ENCODE measurements around the gene LRRC3C. TPM values are rescaled to one million over a fixed set of nuclear protein-coding genes. Genes with fewer than 3 reads are reported as not detected.

Gene LRRC3C
- not detected in 2 replicates for total RNA-seq

DNA sequence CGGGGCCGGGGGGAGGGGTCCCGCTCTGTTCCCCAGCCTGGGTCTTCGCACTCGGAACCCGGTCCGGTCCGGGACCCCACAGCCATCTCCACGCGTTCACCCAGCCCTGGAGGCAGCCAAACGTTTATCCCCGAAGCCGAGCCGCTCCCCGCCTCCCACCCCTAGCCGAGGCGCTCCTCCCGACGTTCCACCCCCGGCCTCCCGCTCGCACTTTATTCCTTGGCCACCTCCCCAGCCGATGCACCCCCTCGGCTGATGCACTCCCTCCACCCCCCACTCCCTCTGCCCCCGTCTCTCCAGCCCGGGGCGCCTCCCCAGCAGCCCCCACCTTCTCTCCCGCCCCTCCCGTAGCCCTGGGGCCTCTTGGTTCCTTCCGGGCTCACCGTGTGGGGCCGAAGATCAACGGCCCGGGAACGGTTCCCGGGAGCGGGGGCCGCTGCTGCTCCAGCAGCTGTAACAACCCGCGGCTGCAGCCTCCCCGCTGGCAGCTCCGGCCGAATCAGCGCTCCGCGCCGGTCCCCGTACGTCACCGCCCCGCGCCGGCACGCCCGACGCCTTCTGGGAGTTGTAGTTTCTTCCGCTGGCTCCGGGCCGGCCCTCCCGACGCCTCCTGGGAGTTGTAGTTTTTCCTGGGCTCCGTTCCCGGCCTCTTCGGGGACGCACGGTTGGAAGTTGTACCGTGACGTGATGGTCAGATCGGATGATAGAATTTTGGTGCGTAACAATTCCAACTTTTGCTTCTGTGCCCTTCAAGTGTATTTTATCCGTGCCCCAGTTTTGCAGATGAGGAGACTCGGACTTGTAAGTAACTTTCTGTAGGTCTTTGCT lies at the start of gene LRRC3C, which contains the start of gene ORMDL3:
LRRC3C (plus strand) TSS at position 632 of the 828 bp plus-strand sequence. CDS start 13,792 bp downstream, outside the sequence.
ORMDL3 (minus strand) TSS at position 501 of the 828 bp plus-strand sequence. CDS start 3,398 bp downstream, outside the sequence.

DNA sequence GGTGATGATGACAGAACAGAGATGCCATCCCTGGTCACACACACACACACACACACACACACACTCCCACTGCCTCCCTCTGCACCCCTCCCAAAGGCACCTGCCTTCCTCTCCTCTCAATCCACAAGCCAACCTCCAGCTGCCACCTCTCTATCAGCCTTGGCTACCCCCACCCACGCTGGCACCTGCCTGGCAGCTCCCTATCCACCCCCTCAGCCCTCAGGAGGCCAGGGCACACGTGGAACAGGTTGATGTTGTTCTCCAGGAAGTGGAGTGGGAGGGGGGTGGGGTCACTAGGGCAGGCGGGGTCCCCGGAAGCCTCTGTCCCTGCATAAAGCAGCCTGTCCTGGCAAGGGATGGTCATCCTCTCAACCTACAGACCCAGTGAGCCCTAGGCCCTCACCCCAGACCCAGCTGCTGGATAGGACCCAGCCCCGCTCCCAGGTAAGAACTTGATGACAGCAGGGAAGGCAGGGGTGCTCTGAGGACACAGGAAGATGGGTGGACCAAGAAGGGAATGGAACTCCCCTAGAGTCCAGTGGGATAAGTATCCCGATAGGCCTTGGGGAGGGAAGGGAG lies 35.2 kb downstream of the LRRC3C start, which contains the start of gene GSDMA:
GSDMA (plus strand) TSS at position 363 of the 579 bp plus-strand sequence. CDS start 2,684 bp downstream, outside the sequence.

GRCh38 chr17:39980351-39981206 lies 53.0 kb downstream of the LRRC3C start, which contains the start of gene PSMD3:
PSMD3 (plus strand) TSS chr17:39980807; CDS start chr17:39980971, 164 bp downstream.

Other genes with a start within 250 kb of the LRRC3C start
- gene PGAP3, start 239.7 kb upstream of the LRRC3C start, total RNA-seq = 11.4 and 13.1 TPM in 2 replicates
- 41.0 and 44.4 TPM in 2 replicates for gene ERBB2, start 227.7 kb upstream of the LRRC3C start, total RNA-seq
- 21.4 and 28.5 TPM in 2 replicates for gene MIEN1, start 197.2 kb upstream of the LRRC3C start, total RNA-seq
- 0.32 and 0.78 TPM in 2 replicates for gene GRB7, start 189.8 kb upstream of the LRRC3C start, total RNA-seq
- not detected in 2 replicates for gene IKZF3, start 63.4 kb upstream of the LRRC3C start, total RNA-seq
- not detected in 2 replicates for gene ZPBP2, start 59.5 kb upstream of the LRRC3C start, total RNA-seq
- gene GSDMB, start 9.1 kb upstream of the LRRC3C start, total RNA-seq = 6.1 and 6.4 TPM in 2 replicates
- 40.1 and 42.3 TPM in 2 replicates for gene ORMDL3, start 131 bp upstream of the LRRC3C start, total RNA-seq
- gene GSDMA, start 35.3 kb downstream of the LRRC3C start, total RNA-seq = 0.22 and 0.39 TPM in 2 replicates
- 81.7 and 99.6 TPM in 2 replicates for gene PSMD3, start 53.1 kb downstream of the LRRC3C start, total RNA-seq
- not detected in 2 replicates for gene CSF3, start 87.7 kb downstream of the LRRC3C start, total RNA-seq
- gene MED24, start 126.7 kb downstream of the LRRC3C start, total RNA-seq = 44.7 and 50.5 TPM in 2 replicates
- 24.0 and 26.2 TPM in 2 replicates for gene THRA, start 135.2 kb downstream of the LRRC3C start, total RNA-seq
- gene NR1D1, start 172.9 kb downstream of the LRRC3C start, total RNA-seq = 4.0 and 4.8 TPM in 2 replicates
- 55.7 and 60.1 TPM in 2 replicates for gene MSL1, start 194.2 kb downstream of the LRRC3C start, total RNA-seq
- gene CASC3, start 212.8 kb downstream of the LRRC3C start, total RNA-seq = 42.3 and 48.6 TPM in 2 replicates
- gene RAPGEFL1, start 249.7 kb downstream of the LRRC3C start, total RNA-seq = 1.9 and 2.0 TPM in 2 replicates